ENCODE measurements around the gene CDK2AP2.
"Not testable (repeated sequence)": the region's sequence is repeated elsewhere in the genome, so short reads cannot be mapped to it uniquely, and the experiment has no call there.

The CDK2AP2 gene

GRCh38 chr11:67516806-67517205 lies 8.8 kb upstream of the CDK2AP2 start:
- DNase-seq: no peak
- H3K4me3 ChIP-seq (ENCODE audit: insufficient read depth, low read depth, low read length, poor library complexity, severe bottlenecking): no peak overlapping the region
- no peaks in the 10 kb centered on the region for H3K27me3 ChIP-seq (replicated peaks; ENCODE audit: control insufficient read depth, insufficient read depth, low read length, poor library complexity, severe bottlenecking)
- no peaks in the 10 kb centered on the region for H3K4me1 ChIP-seq (ENCODE audit: control insufficient read depth, insufficient read depth, low read length, poor library complexity, severe bottlenecking)
- H3K27ac ChIP-seq (ENCODE audit: insufficient read depth, low read length, poor library complexity, severe bottlenecking): no peak overlapping the region
- no peaks in the 10 kb centered on the region for H3K36me3 ChIP-seq (ENCODE audit: control insufficient read depth, insufficient read depth, low read length)
- H3K9me3 ChIP-seq (ENCODE audit: control insufficient read depth, low read length): no peaks in the 10 kb centered on the region

GRCh38 chr11:67514116-67514515 lies 6.2 kb upstream of the CDK2AP2 start:
- Histone ChIP-seq H3K4me3 (ENCODE audit: insufficient read depth, low read depth, low read length, poor library complexity, severe bottlenecking) (no peak overlapping the region), H3K4me1 (ENCODE audit: control insufficient read depth, insufficient read depth, low read length, poor library complexity, severe bottlenecking) (peaks cover under 1% of the 10 kb centered on the region), H3K27me3 (replicated peaks; ENCODE audit: control insufficient read depth, insufficient read depth, low read length, poor library complexity, severe bottlenecking) (no peaks in the 10 kb centered on the region), H3K9me3 (ENCODE audit: control insufficient read depth, low read length) (no peaks in the 10 kb centered on the region), H3K36me3 (ENCODE audit: control insufficient read depth, insufficient read depth, low read length) (no peaks in the 10 kb centered on the region), H3K27ac (ENCODE audit: insufficient read depth, low read length, poor library complexity, severe bottlenecking) (no peak overlapping the region)
- DNase-seq: no peak

- H3K36me3 ChIP-seq (ENCODE audit: control insufficient read depth, insufficient read depth, low read length); DNase-seq; H3K27ac ChIP-seq (ENCODE audit: insufficient read depth, low read length, poor library complexity, severe bottlenecking); H3K9me3 ChIP-seq (ENCODE audit: control insufficient read depth, low read length); H3K4me3 ChIP-seq (ENCODE audit: insufficient read depth, low read depth, low read length, poor library complexity, severe bottlenecking); H3K27me3 ChIP-seq (replicated peaks; ENCODE audit: control insufficient read depth, insufficient read depth, low read length, poor library complexity, severe bottlenecking): not testable (repeated sequence)
- H3K4me1 ChIP-seq (ENCODE audit: control insufficient read depth, insufficient read depth, low read length, poor library complexity, severe bottlenecking): peaks cover 19% of the 10 kb centered on the region
Measured at GRCh38 chr11:67511558-67511957, 3.6 kb upstream of the CDK2AP2 start.

- Histone ChIP-seq H3K27me3 (replicated peaks; ENCODE audit: control insufficient read depth, insufficient read depth, low read length, poor library complexity, severe bottlenecking) (no peaks in the 10 kb centered on the region), H3K27ac (ENCODE audit: insufficient read depth, low read length, poor library complexity, severe bottlenecking) (no peak overlapping the region), H3K36me3 (ENCODE audit: control insufficient read depth, insufficient read depth, low read length) (peaks cover 5% of the 10 kb centered on the region), H3K4me1 (ENCODE audit: control insufficient read depth, insufficient read depth, low read length, poor library complexity, severe bottlenecking) (peaks cover 30% of the 10 kb centered on the region), H3K9me3 (ENCODE audit: control insufficient read depth, low read length) (no peaks in the 10 kb centered on the region), H3K4me3 (ENCODE audit: insufficient read depth, low read depth, low read length, poor library complexity, severe bottlenecking) (no peak overlapping the region)
- DNase-seq: no peak
Measured at GRCh38 chr11:67510023-67510345, 2.0 kb upstream of the CDK2AP2 start.

- peak; percentile 95 to 99 (median 98) for DNase-seq
- H3K4me3 ChIP-seq (ENCODE audit: insufficient read depth, low read depth, low read length, poor library complexity, severe bottlenecking): peak overlapping the region; percentile 95
Measured at GRCh38 chr11:67508486-67509121, 642 bp upstream of the CDK2AP2 start.

GRCh38 chr11:67507242-67507863 lies 609 bp downstream of the CDK2AP2 start:
- Histone ChIP-seq H3K9me3 (ENCODE audit: control insufficient read depth, low read length) (no peaks in the 10 kb centered on the region), H3K27ac (ENCODE audit: insufficient read depth, low read length, poor library complexity, severe bottlenecking) (peak overlapping the region; percentile 98), H3K36me3 (ENCODE audit: control insufficient read depth, insufficient read depth, low read length) (peaks cover 9% of the 10 kb centered on the region), H3K4me1 (ENCODE audit: control insufficient read depth, insufficient read depth, low read length, poor library complexity, severe bottlenecking) (peaks cover 41% of the 10 kb centered on the region), H3K27me3 (replicated peaks; ENCODE audit: control insufficient read depth, insufficient read depth, low read length, poor library complexity, severe bottlenecking) (no peaks in the 10 kb centered on the region), H3K4me3 (ENCODE audit: insufficient read depth, low read depth, low read length, poor library complexity, severe bottlenecking) (peak overlapping the region; percentile 95)
- no peak for DNase-seq

More at GRCh38 chr11:67508486-67509121, 642 bp upstream of the CDK2AP2 start:
- peaks cover 35% of the 10 kb centered on the region for H3K4me1 ChIP-seq (ENCODE audit: control insufficient read depth, insufficient read depth, low read length, poor library complexity, severe bottlenecking)
- no peaks in the 10 kb centered on the region for H3K9me3 ChIP-seq (ENCODE audit: control insufficient read depth, low read length)
- H3K27ac ChIP-seq (ENCODE audit: insufficient read depth, low read length, poor library complexity, severe bottlenecking): peak overlapping the region; percentile 98
- H3K36me3 ChIP-seq (ENCODE audit: control insufficient read depth, insufficient read depth, low read length): peaks cover 5% of the 10 kb centered on the region
- no peaks in the 10 kb centered on the region for H3K27me3 ChIP-seq (replicated peaks; ENCODE audit: control insufficient read depth, insufficient read depth, low read length, poor library complexity, severe bottlenecking)

- Histone ChIP-seq H3K27me3 (replicated peaks; ENCODE audit: control insufficient read depth, insufficient read depth, low read length, poor library complexity, severe bottlenecking) (no peaks in the 10 kb centered on the region), H3K9me3 (ENCODE audit: control insufficient read depth, low read length) (no peaks in the 10 kb centered on the region), H3K4me1 (ENCODE audit: control insufficient read depth, insufficient read depth, low read length, poor library complexity, severe bottlenecking) (peaks cover 41% of the 10 kb centered on the region), H3K27ac (ENCODE audit: insufficient read depth, low read length, poor library complexity, severe bottlenecking) (peak overlapping the region; percentile 81), H3K4me3 (ENCODE audit: insufficient read depth, low read depth, low read length, poor library complexity, severe bottlenecking) (no peak overlapping the region), H3K36me3 (ENCODE audit: control insufficient read depth, insufficient read depth, low read length) (peaks cover 15% of the 10 kb centered on the region)
- no peak for DNase-seq
Measured at GRCh38 chr11:67506426-67507051, 1.4 kb downstream of the CDK2AP2 start.

- Histone ChIP-seq H3K4me3 (ENCODE audit: insufficient read depth, low read depth, low read length, poor library complexity, severe bottlenecking) (peak overlapping the region; percentile 85), H3K36me3 (ENCODE audit: control insufficient read depth, insufficient read depth, low read length) (peaks cover 15% of the 10 kb centered on the region), H3K27me3 (replicated peaks; ENCODE audit: control insufficient read depth, insufficient read depth, low read length, poor library complexity, severe bottlenecking) (no peaks in the 10 kb centered on the region), H3K27ac (ENCODE audit: insufficient read depth, low read length, poor library complexity, severe bottlenecking) (peak overlapping the region; percentile 81), H3K9me3 (ENCODE audit: control insufficient read depth, low read length) (no peaks in the 10 kb centered on the region), H3K4me1 (ENCODE audit: control insufficient read depth, insufficient read depth, low read length, poor library complexity, severe bottlenecking) (peaks cover 41% of the 10 kb centered on the region)
- peak; percentile 87 to 88 (median 87) for DNase-seq
Measured at GRCh38 chr11:67505605-67506396, 2.2 kb downstream of the CDK2AP2 start.

GRCh38 chr11:67504950-67505581 lies 2.9 kb downstream of the CDK2AP2 start, which contains the start of gene PITPNM1:
PITPNM1 (minus strand) TSS chr11:67505363; CDS start chr11:67504180, 1,183 bp downstream.
- H3K4me3 ChIP-seq (ENCODE audit: insufficient read depth, low read depth, low read length, poor library complexity, severe bottlenecking): peak within 1 kb of the TSS; percentile 85
- H3K36me3 ChIP-seq (ENCODE audit: control insufficient read depth, insufficient read depth, low read length): peaks cover 20% of the 10 kb centered on the region
- H3K27me3 ChIP-seq (replicated peaks; ENCODE audit: control insufficient read depth, insufficient read depth, low read length, poor library complexity, severe bottlenecking): no peaks in the 10 kb centered on the region
- peak within 1 kb of the TSS; percentile 81 for H3K27ac ChIP-seq (ENCODE audit: insufficient read depth, low read length, poor library complexity, severe bottlenecking)
- H3K4me1 ChIP-seq (ENCODE audit: control insufficient read depth, insufficient read depth, low read length, poor library complexity, severe bottlenecking): peaks cover 41% of the 10 kb centered on the region
- H3K9me3 ChIP-seq (ENCODE audit: control insufficient read depth, low read length): no peaks in the 10 kb centered on the region
- DNase-seq: peak; percentile 50 to 64 (median 53)

All from effector memory CD4-positive, alpha-beta T cell (primary cell).